Measurements from ENCODE around the gene PLSCR2. TPM values are rescaled to one million over a fixed set of nuclear protein-coding genes. Genes with fewer than 3 reads are reported as not detected.

The PLSCR2 gene
- total RNA-seq: not detected

DNA sequence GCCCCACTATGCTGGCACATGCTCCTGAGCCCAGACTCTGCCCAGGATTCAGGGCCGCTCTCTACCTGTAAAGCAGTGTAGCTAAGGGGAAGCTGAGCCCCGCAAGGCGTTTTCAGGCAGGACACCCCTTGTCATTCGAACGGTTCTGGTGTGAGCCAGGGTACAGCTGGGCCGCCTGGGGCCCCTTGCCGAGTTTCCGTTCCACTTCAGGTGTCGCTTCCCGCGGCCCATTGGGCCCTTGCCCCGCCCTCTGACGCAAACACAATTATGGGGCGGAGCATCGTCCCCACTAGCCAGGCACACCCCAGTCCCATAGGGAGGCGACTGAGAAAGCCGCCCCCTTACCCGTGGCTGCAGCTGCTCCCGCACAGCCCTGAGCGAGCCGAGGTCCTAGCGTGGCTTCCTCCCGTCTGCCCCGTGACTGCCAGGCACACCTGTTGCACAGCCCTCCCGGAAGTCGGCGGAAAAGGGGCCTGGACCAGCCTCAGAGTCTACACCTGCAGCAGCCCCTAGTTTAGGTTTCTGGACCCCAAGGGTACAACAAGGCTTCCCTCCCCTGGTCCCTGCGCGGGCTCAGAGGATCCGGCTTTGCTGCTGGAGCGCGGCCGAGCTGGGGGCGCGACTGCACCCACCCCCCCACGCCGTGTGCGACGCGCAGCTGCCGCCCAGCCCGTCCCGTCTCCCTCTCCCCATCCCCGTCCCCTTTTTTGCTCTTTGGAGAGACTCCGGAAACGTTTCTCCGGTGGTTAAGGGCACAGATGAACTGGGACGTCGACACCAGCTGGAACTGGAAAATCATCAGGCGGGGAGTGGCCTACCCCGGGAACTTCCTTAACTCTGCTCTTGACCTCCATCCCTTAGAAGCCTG lies at the start of gene PLSCR2:
Gene PLSCR2, minus strand, starts transcription at position 412 of the 868 bp plus-strand sequence. CDS start 9,657 bp downstream, outside the sequence.
- peak within 1 kb of the TSS; percentile 18 for H3K27ac Mint-ChIP-seq
- ChIA-PET CTCF (no interaction called here), POLR2A (interaction anchor here (0.6 to 2.1 kb wide), 3 partner anchors 21 to 75 kb away, joined by 3 to 9 read pairs (median 3); partner anchors contain the start of gene PLSCR1)
- peaks cover 18% of the 10 kb centered on the region for H3K4me1 Mint-ChIP-seq
- peak; percentile 74 for DNase-seq
- H3K36me3 Mint-ChIP-seq (ENCODE audit: low read depth): no peaks in the 10 kb centered on the region
- peaks cover 1% of the 10 kb centered on the region for H3K27me3 Mint-ChIP-seq
- H3K9me3 Mint-ChIP-seq: no peaks in the 10 kb centered on the region
- H3K4me3 Mint-ChIP-seq: peak within 1 kb of the TSS; percentile 67

- Mint-ChIP-seq H3K9me3 (no peaks in the 10 kb centered on the region), H3K27me3 (no peaks in the 10 kb centered on the region), H3K36me3 (ENCODE audit: low read depth) (peaks cover 78% of the 10 kb centered on the region), H3K4me3 (no peak overlapping the region), H3K4me1 (peaks cover 10% of the 10 kb centered on the region), H3K27ac (peak overlapping the region; percentile 6)
- DNase-seq: no peak
- ChIA-PET POLR2A (interaction anchor here (2.4 kb wide), 1 partner anchor 26 kb away, joined by 11 read pairs; the partner anchor contains the start of gene PLSCR1), CTCF (interaction anchor here (0.8 to 1.4 kb wide), 2 partner anchors 18 to 26 kb away, joined by 5 read pairs; no protein-coding TSS in a partner anchor)
These were observed 48.5 kb upstream of the PLSCR2 start for GRCh38 chr3:146517684-146518435.

DNA sequence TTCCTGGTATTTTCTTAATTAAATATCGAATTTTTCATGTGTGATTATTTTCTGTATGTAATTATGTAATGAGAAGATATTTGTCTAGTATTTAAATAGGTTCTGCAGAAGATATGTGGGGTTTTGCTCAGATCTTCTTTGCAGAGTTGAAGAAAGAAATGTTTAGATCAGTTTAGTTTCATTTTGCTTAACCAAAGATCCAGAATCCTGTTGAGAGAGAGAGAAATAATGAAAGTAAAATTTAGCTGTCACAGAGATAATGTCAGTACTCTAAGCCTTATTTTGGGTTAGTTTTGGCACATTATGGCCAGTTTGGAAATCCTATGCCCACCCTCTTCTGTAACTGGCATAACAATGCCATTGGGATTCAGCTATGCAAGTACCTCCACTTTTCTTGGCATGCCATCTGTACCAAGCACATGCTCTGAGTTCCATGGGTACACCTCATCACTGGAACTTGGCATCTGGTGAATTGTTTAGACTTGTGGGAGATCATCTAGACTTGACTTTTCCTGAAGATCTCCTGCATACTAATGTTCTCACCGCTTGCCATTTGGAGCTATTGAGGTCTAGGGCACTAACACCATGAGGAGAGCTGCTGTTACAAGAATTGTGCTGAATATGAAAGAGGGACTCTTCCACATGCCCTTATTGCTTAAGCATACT lies 44.2 kb upstream of the PLSCR2 start:
- DNase-seq: no peak
- Mint-ChIP-seq H3K4me1 (peaks cover 10% of the 10 kb centered on the region), H3K27me3 (no peaks in the 10 kb centered on the region), H3K27ac (no peak overlapping the region), H3K9me3 (no peaks in the 10 kb centered on the region), H3K36me3 (ENCODE audit: low read depth) (peaks cover 75% of the 10 kb centered on the region), H3K4me3 (no peak overlapping the region)
- ChIA-PET POLR2A (interaction anchor here (0.7 kb wide), 1 partner anchor 11 kb away, joined by 3 read pairs; no protein-coding TSS in a partner anchor), CTCF (interaction anchor here (0.6 kb wide), 1 partner anchor 102 kb away, joined by 3 read pairs; no protein-coding TSS in a partner anchor)

GRCh38 chr3:146511402-146512134 lies 42.2 kb upstream of the PLSCR2 start:
- no peaks in the 10 kb centered on the region for H3K9me3 Mint-ChIP-seq
- H3K4me1 Mint-ChIP-seq: peaks cover 22% of the 10 kb centered on the region
- no peaks in the 10 kb centered on the region for H3K27me3 Mint-ChIP-seq
- H3K36me3 Mint-ChIP-seq (ENCODE audit: low read depth): peaks cover 80% of the 10 kb centered on the region
- ChIA-PET CTCF (no interaction called here), POLR2A (no interaction called here)
- H3K27ac Mint-ChIP-seq: no peak overlapping the region
- no peak overlapping the region for H3K4me3 Mint-ChIP-seq
- DNase-seq: no peak

GRCh38 chr3:146507331-146508120 lies 38.2 kb upstream of the PLSCR2 start:
- H3K4me3 Mint-ChIP-seq: no peak overlapping the region
- CTCF ChIA-PET: interaction anchor here (1.2 kb wide), 1 partner anchor 9 kb away, joined by 3 read pairs; no protein-coding TSS in a partner anchor
- POLR2A ChIA-PET: interaction anchor here (0.7 kb wide), 1 partner anchor 36 kb away, joined by 3 read pairs; no protein-coding TSS in a partner anchor
- DNase-seq: no peak
- peaks cover 62% of the 10 kb centered on the region for H3K36me3 Mint-ChIP-seq (ENCODE audit: low read depth)
- H3K4me1 Mint-ChIP-seq: peaks cover 30% of the 10 kb centered on the region
- H3K27ac Mint-ChIP-seq: no peak overlapping the region
- no peaks in the 10 kb centered on the region for H3K9me3 Mint-ChIP-seq
- H3K27me3 Mint-ChIP-seq: no peaks in the 10 kb centered on the region

DNA sequence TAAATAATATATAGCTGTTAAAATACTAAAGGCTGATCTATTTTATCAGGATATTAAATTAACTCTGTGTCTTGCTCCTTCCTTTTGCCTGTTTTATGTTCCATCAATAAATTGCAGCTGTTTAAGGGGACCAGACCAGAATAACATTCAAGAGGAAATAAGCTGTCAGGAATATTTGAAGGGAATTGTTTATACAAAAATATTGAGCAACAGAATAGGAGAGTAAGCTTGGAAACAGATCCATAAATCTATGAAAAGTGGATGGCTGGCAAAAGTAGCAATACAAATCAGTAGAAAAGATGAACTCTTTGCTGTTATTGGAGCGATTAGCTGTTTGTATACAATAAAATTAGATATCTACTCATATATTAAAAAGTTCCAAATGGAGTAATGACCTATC lies 36.2 kb upstream of the PLSCR2 start:
- no peak overlapping the region for H3K4me3 Mint-ChIP-seq
- DNase-seq: no peak
- H3K9me3 Mint-ChIP-seq: no peaks in the 10 kb centered on the region
- ChIA-PET CTCF (no interaction called here), POLR2A (no interaction called here)
- H3K4me1 Mint-ChIP-seq: peaks cover 30% of the 10 kb centered on the region
- peaks cover 45% of the 10 kb centered on the region for H3K36me3 Mint-ChIP-seq (ENCODE audit: low read depth)
- no peak overlapping the region for H3K27ac Mint-ChIP-seq
- no peaks in the 10 kb centered on the region for H3K27me3 Mint-ChIP-seq

DNA sequence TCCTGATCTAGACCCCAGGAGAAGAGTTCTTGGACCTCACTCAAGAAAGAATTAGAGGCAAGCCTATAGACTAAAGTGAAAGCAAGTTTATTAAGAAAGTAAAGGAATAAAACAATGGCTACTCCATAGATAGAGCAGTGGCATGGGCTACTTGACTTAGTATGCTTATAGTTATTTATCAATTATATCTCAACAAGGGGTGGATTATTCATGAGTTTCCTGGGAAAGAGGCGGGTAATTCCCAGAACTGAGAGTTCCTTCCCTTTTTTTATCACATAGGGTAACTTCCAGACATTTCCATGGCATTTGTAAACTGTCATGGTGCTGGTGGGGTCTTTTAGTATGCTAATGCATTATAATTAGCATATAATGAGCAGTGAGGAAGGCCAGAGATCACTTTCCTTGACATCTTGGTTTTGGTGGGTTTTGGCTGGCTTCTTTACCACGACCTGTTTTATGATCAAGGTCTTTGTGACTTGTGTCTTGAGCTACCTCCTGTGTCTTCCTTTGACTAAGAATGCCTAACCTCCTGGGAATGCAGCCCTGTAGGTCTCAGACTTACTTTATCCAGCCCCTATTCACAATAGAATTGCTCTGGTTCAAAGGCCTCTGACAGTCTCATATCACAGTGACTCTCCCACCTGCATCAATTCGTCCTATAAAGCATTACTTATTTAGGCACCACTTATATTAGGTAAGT lies 35.3 kb upstream of the PLSCR2 start:
- POLR2A ChIA-PET: no interaction called here

GRCh38 chr3:146503461-146504202 lies 34.3 kb upstream of the PLSCR2 start:
- peak; percentile 32 for DNase-seq
- H3K36me3 Mint-ChIP-seq (ENCODE audit: low read depth): peaks cover 31% of the 10 kb centered on the region
- ChIA-PET CTCF (no interaction called here), POLR2A (no interaction called here)
- no peak overlapping the region for H3K27ac Mint-ChIP-seq
- H3K4me3 Mint-ChIP-seq: no peak overlapping the region
- no peaks in the 10 kb centered on the region for H3K9me3 Mint-ChIP-seq
- peaks cover 32% of the 10 kb centered on the region for H3K4me1 Mint-ChIP-seq
- no peaks in the 10 kb centered on the region for H3K27me3 Mint-ChIP-seq

More for the DNA sequence above, 35.3 kb upstream of the PLSCR2 start:
- H3K27me3 Mint-ChIP-seq: no peaks in the 10 kb centered on the region
- no peak for DNase-seq
- no peaks in the 10 kb centered on the region for H3K9me3 Mint-ChIP-seq
- H3K4me1 Mint-ChIP-seq: peaks cover 30% of the 10 kb centered on the region
- no peak overlapping the region for H3K27ac Mint-ChIP-seq
- no peak overlapping the region for H3K4me3 Mint-ChIP-seq
- H3K36me3 Mint-ChIP-seq (ENCODE audit: low read depth): peaks cover 36% of the 10 kb centered on the region
- CTCF ChIA-PET: no interaction called here

DNA sequence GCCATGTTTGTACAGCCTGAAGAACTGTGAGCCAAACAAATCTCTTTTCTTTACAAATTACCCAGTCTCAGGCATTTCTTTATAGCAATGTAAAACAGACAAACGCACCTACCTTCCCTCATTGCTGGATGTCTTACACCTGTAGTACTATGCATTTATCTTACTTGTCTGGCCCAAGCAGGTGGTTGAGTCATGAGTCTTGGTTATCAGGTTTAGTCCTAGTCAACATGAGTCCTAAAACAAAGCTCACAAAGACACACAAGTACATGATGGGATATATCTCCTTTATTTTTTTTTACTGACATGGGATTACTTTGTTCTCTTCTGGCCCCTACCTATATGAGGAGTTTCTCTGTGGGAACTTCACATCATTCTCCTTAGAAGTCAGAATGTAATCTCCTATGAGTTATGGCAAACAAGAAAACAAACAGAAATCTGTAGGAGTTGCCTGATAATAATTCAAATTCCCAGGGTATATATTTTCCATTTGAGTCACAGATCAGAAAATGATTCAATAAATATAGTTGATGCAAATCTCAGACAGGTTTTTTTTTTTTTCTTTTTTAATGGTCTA lies 33.6 kb upstream of the PLSCR2 start:
- peaks cover 2% of the 10 kb centered on the region for H3K9me3 Mint-ChIP-seq
- H3K36me3 Mint-ChIP-seq (ENCODE audit: low read depth): peaks cover 26% of the 10 kb centered on the region
- H3K27ac Mint-ChIP-seq: no peak overlapping the region
- no peak for DNase-seq
- no peak overlapping the region for H3K4me3 Mint-ChIP-seq
- ChIA-PET CTCF (no interaction called here), POLR2A (no interaction called here)
- peaks cover 37% of the 10 kb centered on the region for H3K4me1 Mint-ChIP-seq
- no peaks in the 10 kb centered on the region for H3K27me3 Mint-ChIP-seq

DNA sequence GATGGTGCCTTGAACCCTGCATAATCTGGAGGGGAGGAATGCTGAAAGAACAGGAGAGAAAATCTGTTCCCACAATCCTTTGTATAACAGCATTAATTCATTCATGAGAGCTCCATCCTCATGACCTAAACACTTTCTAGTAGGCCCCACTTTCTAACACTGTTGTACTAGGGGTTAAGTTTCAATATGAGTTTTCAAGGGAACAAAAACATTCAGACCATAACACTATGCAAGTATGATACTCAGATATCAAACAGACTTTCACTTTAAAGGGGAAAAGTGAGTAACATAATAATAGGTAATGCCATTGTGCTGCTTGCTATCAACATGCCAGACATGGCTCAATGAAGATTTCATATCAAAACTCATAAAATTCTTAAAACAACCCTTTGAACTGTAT lies 32.4 kb upstream of the PLSCR2 start:
- H3K9me3 Mint-ChIP-seq: peaks cover 9% of the 10 kb centered on the region
- H3K27me3 Mint-ChIP-seq: no peaks in the 10 kb centered on the region
- H3K36me3 Mint-ChIP-seq (ENCODE audit: low read depth): peaks cover 16% of the 10 kb centered on the region
- POLR2A ChIA-PET: no interaction called here
- no peak overlapping the region for H3K4me3 Mint-ChIP-seq
- CTCF ChIA-PET: no interaction called here
- no peak for DNase-seq
- no peak overlapping the region for H3K27ac Mint-ChIP-seq
- peaks cover 32% of the 10 kb centered on the region for H3K4me1 Mint-ChIP-seq

DNA sequence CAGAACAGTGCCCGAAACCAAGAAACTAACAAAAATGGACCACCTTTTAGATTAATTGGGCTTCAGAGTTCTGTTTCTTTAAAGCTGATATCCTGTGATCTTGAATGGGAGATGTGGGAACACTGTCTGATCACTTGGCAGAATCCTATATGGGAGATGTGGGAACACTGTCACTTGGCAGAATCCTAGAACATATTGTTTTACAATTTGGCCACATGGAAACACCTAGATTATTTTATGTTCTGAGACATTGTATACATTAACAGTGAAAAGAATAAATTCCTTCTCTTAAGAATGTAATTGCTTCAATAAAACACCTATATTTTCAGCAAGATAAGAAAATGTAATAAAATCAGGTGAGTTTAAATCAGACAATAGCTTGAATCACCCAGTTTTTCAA lies 30.3 kb upstream of the PLSCR2 start:
- peaks cover 9% of the 10 kb centered on the region for H3K9me3 Mint-ChIP-seq
- CTCF ChIA-PET: interaction anchor here (1.1 kb wide), 1 partner anchor 18 kb away, joined by 5 read pairs; no protein-coding TSS in a partner anchor
- H3K27ac Mint-ChIP-seq: no peak overlapping the region
- POLR2A ChIA-PET: no interaction called here
- DNase-seq: no peak
- peaks cover 28% of the 10 kb centered on the region for H3K4me1 Mint-ChIP-seq
- no peak overlapping the region for H3K4me3 Mint-ChIP-seq
- peaks cover 2% of the 10 kb centered on the region for H3K27me3 Mint-ChIP-seq
- H3K36me3 Mint-ChIP-seq (ENCODE audit: low read depth): peaks cover 11% of the 10 kb centered on the region
